RPMI8226 (cell line): ENCODE results near the gene HTR3A.

Experiments used
- DNase-seq: peaks from one replicate; pipeline ENCODE4 v3.0.0-alpha.2; 2015

HTR3A gene

DNA sequence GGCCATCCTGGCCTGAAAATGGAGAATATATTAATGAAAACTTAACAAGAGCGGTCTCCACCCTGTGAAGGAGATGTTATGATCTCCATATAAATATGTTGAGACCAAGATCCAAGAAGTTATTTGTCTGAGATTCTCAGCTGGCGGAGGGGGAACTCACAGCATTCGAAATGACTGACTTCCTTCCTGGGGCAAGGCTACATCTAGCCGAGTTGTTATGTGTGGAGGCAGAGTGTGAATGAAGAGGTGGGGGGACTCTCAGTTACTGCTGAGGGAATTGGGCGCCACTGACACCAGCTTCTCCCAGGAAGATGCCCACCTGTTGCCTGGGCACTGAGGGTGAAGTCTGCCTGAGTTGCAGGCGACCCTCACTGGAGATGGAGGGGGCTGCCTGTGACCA is 5.9 kb downstream of the HTR3A start:
- no peak for DNase-seq

DNA sequence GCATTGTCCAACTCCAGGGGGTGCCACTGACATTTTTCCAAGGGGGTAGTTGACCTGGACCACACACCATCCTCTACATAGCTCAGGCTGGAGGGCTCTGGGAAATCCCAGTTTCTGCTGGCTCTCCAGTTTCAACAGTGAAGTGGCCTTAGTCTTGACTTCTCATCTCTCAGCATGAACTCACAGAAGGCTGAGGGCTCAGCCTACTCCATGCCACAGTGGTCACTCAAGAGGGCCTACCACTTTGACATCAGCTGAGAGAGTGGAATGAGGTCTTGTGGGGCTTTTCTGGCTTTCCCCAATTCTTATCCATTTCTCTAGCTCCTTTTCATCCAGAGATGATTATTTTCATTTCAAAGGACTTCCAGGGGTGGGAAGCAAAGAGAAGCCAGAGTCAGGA is 7.4 kb downstream of the HTR3A start:
- DNase-seq, result no peak

DNA sequence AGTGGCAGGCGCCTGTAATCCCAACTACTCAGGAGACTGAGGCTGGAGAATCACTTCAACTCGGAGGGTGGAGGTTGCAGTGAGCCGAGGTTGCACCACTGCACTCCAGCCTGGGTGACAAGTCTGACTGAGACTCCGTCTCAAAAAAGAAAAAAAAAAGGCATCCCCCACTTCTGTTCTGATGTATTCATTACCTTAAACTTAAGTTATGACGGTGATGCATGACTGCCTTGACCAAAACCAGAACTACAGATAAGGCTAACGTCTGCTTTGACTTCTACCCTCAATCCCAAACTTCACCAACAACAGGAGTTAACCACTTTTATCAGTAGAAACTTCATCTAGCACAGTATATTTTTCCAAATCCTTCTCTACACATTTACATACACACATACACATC is 9.9 kb downstream of the HTR3A start:
- DNase-seq, result no peak

DNA sequence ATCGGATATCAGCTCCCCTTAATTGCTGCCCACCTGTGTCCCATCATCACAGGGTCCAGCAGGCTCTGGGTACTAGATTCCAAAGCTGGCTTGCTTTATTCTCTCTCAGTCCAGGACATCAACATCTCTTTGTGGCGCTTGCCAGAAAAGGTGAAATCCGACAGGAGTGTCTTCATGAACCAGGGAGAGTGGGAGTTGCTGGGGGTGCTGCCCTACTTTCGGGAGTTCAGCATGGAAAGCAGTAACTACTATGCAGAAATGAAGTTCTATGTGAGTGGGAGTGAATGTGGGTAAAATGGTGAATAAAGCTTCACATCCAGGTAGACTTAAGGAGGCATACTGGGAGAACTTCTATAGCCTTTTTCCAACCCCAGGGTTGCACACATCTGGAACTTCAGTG is 11.0 kb downstream of the HTR3A start:
- DNase-seq, result no peak

DNA sequence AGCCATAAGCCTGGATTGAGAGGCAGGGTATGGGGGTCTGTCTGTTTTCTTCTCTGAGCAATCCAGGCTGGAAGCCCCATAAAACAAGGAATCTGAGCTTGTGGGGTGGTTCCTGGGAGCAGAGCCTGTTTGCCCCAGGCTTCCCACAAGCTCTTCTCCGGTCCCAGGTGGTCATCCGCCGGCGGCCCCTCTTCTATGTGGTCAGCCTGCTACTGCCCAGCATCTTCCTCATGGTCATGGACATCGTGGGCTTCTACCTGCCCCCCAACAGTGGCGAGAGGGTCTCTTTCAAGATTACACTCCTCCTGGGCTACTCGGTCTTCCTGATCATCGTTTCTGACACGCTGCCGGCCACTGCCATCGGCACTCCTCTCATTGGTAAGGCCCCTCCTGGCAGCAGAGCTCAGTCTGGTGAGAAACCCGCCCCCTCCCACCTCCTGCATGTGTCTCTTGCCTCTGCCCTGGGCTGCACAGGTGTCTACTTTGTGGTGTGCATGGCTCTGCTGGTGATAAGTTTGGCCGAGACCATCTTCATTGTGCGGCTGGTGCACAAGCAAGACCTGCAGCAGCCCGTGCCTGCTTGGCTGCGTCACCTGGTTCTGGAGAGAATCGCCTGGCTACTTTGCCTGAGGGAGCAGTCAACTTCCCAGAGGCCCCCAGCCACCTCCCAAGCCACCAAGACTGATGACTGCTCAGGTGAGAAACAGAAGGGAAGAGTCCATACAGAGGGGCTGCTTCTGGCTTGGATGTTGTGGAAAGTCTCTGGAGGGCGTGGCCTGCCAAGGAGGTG is 11.6 kb downstream of the HTR3A start:
- DNase-seq, result no peak

DNA sequence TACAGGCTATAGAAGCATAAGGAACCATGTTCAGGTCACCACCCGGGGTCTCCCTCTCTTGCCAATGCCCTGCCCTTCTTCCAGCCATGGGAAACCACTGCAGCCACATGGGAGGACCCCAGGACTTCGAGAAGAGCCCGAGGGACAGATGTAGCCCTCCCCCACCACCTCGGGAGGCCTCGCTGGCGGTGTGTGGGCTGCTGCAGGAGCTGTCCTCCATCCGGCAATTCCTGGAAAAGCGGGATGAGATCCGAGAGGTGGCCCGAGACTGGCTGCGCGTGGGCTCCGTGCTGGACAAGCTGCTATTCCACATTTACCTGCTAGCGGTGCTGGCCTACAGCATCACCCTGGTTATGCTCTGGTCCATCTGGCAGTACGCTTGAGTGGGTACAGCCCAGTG is 14.5 kb downstream of the HTR3A start:
- no peak for DNase-seq

DNA sequence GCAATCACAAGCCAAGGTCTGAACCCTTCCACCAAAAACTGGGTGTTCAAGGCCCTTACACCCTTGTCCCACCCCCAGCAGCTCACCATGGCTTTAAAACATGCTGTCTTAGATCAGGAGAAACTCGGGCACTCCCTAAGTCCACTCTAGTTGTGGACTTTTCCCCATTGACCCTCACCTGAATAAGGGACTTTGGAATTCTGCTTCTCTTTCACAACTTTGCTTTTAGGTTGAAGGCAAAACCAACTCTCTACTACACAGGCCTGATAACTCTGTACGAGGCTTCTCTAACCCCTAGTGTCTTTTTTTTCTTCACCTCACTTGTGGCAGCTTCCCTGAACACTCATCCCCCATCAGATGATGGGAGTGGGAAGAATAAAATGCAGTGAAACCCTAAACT is 15.0 kb downstream of the HTR3A start:
- no peak for DNase-seq

DNA sequence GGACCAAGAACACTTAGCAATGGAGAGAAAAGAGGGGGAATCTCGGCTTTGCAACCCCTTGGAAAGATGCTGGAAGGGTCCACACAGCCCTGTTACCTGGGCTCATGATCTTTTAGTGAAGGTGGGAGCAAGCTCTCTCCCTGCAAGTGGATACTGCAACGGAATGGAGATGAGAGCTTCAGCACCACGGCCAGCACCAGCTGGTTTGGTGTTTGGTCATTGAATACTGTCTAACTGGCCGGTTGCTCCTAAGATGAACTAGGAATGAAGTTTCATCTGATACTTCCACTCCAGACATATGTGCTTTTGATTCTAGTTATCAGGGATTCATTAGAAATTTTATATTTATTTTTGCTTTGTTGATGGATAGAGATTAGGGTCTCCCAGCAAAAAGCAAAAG is 16.3 kb downstream of the HTR3A start:
- DNase-seq, result peak; percentile 50

DNA sequence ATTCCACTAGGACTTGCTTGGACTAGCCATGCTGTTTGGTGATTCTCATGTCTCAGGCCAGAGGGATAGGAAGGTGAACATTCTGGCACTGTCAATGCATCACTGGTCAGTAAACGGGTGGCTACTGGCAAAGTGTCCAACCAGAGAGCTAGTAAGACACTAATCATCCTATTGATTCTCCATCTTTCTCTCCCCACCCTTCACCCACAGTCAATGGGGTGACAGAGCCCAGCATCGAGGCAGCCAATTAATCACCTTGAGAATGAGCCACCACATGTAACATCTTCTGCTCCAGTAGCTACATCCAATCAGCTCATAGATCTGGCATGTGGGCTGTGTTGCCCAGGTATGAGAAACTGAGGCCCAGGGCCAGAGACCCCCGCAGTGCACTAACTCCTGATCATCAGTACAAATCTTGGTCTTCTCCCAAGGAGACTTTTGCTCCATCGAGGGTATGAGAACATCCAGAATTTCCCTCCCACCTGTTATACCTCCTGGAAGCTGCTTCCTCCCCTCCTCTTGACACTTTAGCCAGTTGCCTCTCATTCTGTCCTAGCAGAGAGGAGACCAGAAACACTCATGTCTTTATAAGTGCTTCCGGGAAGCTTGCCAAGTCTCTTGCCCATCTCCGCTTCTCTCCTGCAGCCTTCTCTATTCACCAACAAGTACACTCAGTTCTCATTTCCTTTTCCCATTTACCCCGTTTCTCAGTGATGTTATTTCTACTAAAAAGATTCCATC is 17.0 kb downstream of the HTR3A start:
- DNase-seq, result peak; percentile 19

DNA sequence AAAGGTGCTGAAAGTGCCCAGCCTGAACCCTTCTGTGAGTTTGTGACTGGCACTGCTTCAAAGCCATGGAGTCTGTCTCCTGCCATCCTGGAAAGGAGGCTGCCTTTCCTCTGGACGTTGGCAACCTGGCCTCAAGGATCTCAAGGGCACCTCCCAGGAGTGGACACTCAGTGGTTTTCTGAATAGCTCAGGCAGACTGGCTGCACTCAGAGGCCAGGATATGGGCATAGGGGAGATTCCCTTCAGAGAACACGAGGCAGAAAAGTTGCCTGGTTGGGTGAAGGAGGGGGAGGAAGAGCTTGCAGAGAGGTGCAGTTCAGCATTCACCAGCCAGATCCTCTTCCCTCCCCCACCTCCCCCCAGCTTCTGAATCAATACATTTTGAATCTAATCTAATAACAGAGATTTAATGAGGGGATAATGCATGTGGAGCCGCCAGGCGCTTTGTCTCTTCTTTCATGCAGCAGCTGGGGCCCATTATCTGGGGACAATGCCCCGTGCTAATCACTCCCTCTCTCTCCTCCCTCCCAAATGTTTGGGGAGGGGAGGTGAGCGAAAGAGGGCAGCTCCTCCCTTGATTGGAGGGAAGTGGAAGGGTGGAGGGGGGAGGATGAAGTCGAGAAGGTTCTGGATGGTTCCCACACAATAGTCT is 17.7 kb downstream of the HTR3A start:
- no peak for DNase-seq

DNA sequence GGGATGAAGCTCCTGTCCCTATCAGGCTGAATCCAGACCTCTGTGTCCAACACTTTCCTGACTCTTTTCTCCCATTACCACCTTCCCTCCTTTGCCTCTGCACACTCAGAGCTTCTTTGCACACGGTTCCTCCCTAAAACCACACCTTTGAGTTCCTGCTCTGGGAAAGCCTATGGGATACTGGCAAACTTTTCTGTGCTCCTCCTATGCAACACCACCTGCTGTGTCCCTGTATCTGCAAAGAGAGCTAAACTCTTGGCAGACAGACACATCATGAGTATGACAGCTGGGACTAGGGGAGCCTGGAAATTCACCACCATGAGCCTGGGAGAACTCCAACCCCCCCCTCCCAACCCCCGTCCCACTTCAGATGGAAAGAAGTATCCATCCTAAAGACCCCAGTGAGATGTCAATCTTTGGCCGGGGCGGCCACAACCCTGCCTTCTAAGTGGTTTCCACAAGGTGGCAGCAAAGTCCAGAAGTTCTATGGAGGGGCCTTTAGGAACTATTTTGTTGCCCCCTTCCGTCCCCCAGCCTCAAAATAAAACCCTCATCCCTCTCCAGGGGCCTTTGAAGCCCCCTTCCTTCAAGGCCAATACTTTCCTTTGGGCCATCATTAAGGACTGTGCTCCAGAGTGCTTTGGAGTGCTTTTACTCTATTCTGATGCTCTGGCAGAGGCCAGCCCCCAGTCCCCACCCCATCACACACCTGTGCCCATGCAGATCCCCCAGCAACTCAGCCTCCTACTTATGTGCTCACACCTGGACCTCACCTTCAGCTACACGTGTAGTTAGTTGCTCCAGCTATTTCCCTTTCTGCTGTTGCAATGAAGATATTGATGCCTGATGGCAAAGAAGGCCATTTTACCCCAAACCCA is 19.4 kb downstream of the HTR3A start:
- DNase-seq, result peak; percentile 16

DNA sequence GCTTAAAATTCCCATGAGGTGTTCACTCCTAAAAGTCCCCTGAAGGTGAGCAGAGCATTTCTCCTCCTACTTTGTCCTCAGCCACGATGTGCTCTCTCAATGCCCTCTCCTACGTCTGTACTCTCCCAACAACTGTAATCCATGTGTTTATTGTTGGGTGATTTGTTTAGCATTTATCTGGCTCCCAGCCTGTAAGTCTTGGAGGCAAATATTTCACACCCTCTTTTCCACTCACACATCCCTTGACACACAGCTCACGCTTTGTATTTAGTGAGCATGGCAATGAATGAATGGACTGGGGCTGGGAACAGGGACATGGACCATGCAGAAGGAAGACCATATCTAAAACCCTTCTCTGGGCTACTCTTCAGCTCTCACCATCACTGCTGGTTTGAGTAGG is 22.6 kb downstream of the HTR3A start:
- no peak for DNase-seq

DNA sequence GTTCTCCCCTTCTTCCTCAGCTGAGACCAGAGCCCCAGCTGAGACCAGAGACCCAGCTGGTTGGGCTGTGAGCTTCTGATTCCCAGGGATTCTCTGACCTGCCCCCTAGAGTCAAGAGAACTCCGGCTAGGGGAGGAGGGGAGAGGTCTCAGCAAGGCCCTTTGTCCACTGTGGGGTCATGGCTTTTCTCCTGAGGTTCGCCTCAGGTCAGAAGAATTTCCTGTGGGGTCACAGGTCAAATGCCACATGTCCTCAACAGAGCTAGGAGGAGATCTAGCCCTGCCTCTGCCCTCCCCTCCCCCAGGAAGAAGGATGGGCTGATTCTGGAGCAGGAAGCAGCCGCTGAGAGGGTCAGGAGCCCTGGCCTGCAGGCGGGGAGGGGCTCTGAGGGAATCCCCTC is 23.7 kb downstream of the HTR3A start:
- DNase-seq, result no peak

DNA sequence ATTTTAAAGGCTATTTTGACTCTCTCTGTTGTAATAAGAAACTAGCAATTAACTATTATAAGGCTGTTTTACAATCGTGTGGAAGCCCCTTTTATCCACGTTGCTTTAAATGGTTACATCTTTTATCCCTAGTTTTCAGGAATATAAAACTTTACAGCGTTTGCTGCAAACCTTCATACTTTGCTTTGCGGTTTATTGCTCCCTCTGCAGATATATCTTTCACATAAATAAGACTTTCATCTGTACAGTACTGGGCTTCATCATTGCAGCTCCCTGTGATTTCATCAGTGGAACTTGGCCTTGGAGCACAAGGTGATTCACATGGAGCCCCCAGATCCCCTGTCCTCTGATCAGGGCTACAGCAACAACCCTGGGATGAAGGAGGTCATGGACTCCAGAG is 25.6 kb downstream of the HTR3A start:
- DNase-seq, result no peak

DNA sequence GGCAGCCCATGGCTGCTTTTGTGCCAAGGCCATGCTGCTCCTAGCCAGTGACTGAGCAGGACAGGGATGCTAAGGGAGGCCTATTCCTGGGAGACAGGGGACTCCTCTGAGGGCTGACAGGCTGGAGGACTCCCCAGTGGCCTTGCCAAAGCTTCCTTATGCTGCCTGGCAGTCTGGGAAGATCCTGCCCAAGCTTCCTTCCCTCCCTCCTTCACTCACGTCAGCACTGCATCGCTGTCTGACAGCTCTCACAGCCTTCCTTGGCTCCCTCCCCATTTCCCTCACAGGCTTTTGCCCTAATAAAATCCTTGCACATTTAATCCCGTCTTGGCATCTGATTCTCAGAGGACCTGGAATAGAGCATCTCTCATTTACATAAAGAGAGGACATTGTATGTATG is 26.5 kb downstream of the HTR3A start:
- DNase-seq, result no peak

DNA sequence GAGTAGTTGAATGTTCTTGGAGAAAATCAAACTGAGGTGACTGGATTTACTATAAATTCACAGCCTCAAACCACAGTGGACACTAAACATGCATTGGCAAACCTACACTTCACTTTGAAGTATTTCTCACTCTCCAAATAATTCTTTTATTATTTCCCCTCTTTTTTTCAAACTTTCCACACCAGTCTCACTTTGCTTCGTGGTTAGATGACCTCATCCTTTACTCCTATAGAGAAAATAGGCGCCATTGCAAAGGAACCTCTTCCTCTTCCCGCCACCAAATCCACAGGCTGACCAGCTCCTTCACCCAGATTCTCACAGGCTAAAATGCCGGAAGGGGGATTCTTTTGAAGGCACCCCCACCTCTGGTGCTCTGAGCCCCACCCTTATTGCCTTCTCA is 33.4 kb downstream of the HTR3A start:
- no peak for DNase-seq

DNA sequence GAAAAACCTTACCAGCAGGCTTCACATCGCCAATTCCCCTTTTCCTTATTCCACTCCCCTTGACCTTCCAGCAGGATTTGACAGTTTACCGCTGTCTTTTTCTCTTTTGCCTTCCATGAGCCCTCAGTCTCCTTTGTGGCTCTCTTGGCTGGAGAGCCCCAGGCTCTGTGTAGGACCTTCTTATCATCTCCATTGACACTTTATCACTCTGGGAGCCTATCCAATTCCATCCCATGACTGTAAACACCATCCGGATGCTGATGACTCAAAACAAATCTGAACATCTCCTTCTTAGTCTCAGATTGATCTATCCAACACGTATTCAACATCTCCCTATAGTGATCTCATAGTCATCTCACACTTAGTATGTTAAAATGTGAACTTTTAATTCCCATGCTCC is 36.0 kb downstream of the HTR3A start:
- no peak for DNase-seq

DNA sequence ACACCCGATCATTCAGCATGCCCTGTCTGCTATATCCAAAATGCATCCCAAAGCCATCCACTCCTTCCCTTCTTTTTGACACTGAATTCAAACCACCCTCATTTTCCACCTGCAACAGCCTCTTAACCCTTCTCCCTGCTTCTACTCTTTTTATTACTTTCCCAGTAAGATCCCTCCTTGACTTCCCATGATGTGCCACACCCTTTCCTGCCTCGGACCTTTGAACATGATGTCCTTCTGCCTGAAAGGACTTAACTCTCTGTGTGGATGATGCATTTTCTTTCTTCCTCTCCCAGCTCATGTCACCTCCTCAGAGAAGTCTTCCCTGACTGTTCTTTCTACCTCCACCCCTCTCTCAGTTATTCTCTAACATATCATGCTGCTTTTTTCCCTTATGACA is 36.5 kb downstream of the HTR3A start:
- no peak for DNase-seq

DNA sequence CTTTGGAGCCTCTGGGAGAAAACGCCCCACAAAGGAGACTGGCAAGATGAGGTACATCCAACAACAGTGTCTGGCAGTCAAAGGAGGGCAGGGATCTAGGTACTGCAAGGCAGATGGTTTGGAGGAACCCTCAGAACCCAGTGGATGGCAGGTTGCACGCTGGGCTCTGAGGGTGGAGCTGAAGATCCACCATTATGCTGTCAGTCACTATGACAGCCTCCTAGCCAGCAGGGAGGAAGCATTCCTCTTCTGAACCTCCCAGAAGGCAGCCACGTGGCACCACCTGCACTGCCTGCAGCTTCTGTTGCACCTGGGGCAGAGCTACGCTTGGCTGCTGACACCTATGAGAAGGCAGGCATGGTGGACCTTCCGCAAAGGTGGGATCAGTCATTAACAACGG is 40.2 kb downstream of the HTR3A start:
- peak; percentile 41 for DNase-seq

DNA sequence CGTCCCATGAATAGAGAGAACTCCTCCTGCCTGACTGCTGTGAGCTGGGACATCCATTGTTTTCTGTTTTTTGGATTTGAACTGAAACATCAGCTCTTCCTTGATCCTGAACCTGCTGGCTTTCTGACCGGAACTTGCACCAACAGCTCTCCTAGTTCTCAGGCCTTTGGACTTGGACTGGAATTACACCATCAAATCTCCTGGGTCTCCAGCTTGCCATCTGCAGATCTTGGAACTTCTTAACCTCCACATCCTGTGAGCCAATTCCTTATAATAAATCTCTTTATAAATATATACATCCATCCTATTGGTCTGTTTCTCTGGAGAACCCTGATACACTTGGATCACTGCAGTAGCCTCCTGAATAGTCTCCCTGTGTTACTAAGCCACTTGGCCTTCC is 42.1 kb downstream of the HTR3A start:
- no peak for DNase-seq

DNA sequence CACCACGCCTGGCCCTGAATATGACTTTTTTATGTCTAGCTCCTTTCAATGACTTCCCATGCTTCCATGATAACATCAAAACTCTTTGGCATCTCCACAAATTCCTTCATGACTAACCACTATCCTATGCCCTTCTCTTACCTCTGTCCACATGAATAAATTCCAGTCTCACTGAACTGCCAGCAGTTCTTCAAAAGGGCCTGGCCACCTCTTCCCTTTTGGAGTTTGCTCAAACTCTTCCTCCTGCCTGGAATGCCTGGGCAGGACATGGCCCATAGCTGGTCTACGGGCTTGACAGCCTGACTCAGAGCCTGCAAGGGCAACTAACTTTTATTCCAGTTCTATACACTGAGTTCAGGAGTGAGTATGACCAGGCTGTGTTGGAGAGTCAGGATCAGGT is 42.8 kb downstream of the HTR3A start:
- DNase-seq, result no peak

DNA sequence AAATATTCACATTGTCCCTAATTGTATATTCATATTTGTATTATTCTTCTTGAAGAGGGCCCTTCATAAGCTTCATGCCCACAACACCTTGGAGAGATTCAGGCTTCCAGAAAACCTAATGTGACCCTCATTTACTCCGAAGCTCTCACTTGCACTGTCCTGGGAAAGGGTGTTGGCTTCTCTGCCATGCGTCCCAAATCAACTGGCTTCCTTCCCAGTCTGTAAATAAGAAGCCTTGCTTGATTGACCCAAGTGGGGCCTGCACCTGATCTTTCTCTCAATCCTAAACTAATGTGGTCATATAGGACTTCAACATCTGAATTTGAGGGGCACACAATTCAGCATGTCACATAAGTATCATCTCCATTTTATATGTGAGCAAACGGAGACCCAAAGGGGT is 44.1 kb downstream of the HTR3A start:
- no peak for DNase-seq

DNA sequence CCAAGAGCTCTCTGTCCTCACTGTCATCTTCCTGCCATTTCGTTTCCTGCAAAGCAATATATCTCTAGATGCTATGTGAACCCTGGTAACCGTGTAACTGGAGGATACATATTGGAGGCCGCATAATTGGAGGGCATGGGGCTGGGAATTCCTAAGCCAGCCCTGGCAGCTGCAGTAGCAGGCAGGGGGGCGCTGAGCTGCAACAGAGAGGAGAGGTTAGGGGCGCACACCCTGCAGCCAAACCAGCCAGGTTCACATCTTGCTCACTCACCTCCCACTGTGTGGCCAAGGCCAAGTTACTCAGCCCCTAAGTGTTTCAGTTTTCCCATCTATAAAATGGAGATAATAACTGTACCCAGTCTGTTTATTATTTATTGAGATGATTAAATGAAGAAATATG is 44.7 kb downstream of the HTR3A start:
- no peak for DNase-seq
